ENCODE measurements around the gene PSMA5.
A peak's percentile ranks its signal among the peaks of the same experiment; 100 is the strongest.

The PSMA5 gene

DNA sequence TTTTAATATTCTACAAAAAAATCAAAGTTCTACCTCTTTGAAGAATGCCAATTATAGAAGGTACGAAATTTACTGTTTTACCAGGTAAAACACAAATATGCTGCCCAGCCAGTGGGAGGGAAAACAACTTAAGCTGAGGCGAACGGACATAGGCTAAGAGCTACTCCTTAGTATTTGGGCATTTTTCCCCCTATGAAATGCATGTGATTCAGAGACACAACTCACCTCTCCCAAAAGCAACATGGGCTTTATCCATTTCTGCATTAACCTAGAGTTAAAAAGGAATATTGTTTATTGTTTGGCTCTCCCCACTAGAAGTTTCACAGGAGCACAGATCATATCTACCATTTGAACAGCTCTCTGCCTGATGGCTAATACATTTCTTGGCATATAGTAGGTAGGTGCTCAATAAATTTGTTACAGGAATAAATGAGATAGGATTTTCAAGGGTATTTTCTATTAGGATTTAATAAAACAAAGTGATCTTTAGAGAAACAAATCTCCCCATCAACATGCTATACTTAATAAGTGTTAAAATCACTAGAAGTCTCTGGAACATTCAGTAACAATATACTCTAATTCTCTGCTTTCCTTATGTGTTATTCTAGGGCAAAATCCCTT lies 26.1 kb downstream of the PSMA5 start:
- no peak overlapping the region for H2BK120ac ChIP-seq (ENCODE audit: low read depth, low read length)
- peaks cover 4% of the 10 kb centered on the region for H3K79me1 ChIP-seq (replicated peaks; ENCODE audit: low read length, poor library complexity, severe bottlenecking)
- H3K4me3 ChIP-seq (ENCODE audit: insufficient read depth in 1 of 2, low read depth in 1 of 2, low read length in 2 of 2): no peak overlapping the region
- H2BK5ac ChIP-seq (ENCODE audit: low read depth, low read length, poor library complexity, severe bottlenecking): no peak overlapping the region
- H3K9me3 ChIP-seq (ENCODE audit: control insufficient read depth, low read length): no peaks in the 10 kb centered on the region
- no peak overlapping the region for H2BK12ac ChIP-seq (ENCODE audit: low read length in 2 of 2)
- WGBS: 93% methylated on average over 3 of the region's 3 CpGs
- no peak overlapping the region for H3K4me2 ChIP-seq (ENCODE audit: low read length, poor library complexity, severe bottlenecking)
- H3K27me3 ChIP-seq (ENCODE audit: control insufficient read depth in 1 of 2, insufficient read depth in 1 of 2, low read length in 2 of 2): no peaks in the 10 kb centered on the region
- no peak overlapping the region for H3K9ac ChIP-seq (ENCODE audit: low read length)
- no peak overlapping the region for H4K8ac ChIP-seq (ENCODE audit: low read length)
- no peak overlapping the region for H2AFZ ChIP-seq (ENCODE audit: low read depth, low read length)
- no peak overlapping the region for H3K18ac ChIP-seq (ENCODE audit: low read depth in 1 of 2, low read length in 2 of 2)
- H2AK5ac ChIP-seq (ENCODE audit: low read length, severe bottlenecking): no peak overlapping the region
- no peak overlapping the region for H4K91ac ChIP-seq (ENCODE audit: low read length)
- no peak for DNase-seq
- no peak overlapping the region for H3K23ac ChIP-seq (ENCODE audit: low read length in 2 of 2)
- peaks cover 7% of the 10 kb centered on the region for H3K4me1 ChIP-seq (ENCODE audit: control insufficient read depth, insufficient read depth, low read depth, low read length)
- H3K36me3 ChIP-seq (ENCODE audit: control insufficient read depth in 1 of 2, insufficient read depth in 2 of 2, low read depth in 1 of 2, low read length in 2 of 2): peaks cover 11 to 52% of the 10 kb centered on the region in 2 experiments
- H3K27ac ChIP-seq (ENCODE audit: low read length, poor library complexity, severe bottlenecking): no peak overlapping the region
- no peak overlapping the region for H3K4ac ChIP-seq (ENCODE audit: low read depth in 1 of 2, low read length in 2 of 2)
- no peak overlapping the region for H2BK15ac ChIP-seq (ENCODE audit: low read depth, poor library complexity, severe bottlenecking)
- no peak overlapping the region for H3K14ac ChIP-seq (ENCODE audit: low read length in 2 of 2)

- Histone ChIP-seq H3K9me3 (ENCODE audit: control insufficient read depth, low read length) (no peaks in the 10 kb centered on the region), H3K4me3 (ENCODE audit: insufficient read depth in 1 of 2, low read depth in 1 of 2, low read length in 2 of 2) (no peak overlapping the region), H3K14ac (ENCODE audit: low read length in 2 of 2) (no peak overlapping the region), H3K4ac (ENCODE audit: low read depth in 1 of 2, low read length in 2 of 2) (no peak overlapping the region), H3K4me1 (ENCODE audit: control insufficient read depth, insufficient read depth, low read depth, low read length) (peaks cover 7% of the 10 kb centered on the region), H2BK12ac (ENCODE audit: low read length in 2 of 2) (no peak overlapping the region), H3K23ac (ENCODE audit: low read length in 2 of 2) (no peak overlapping the region), H2AFZ (ENCODE audit: low read depth, low read length) (no peak overlapping the region), H3K4me2 (ENCODE audit: low read length, poor library complexity, severe bottlenecking) (no peak overlapping the region), H3K36me3 (ENCODE audit: control insufficient read depth in 1 of 2, insufficient read depth in 2 of 2, low read depth in 1 of 2, low read length in 2 of 2) (peaks cover 11 to 44% of the 10 kb centered on the region in 2 experiments), H4K91ac (ENCODE audit: low read length) (no peak overlapping the region), H2AK5ac (ENCODE audit: low read length, severe bottlenecking) (no peak overlapping the region), H3K27ac (ENCODE audit: low read length, poor library complexity, severe bottlenecking) (no peak overlapping the region), H2BK15ac (ENCODE audit: low read depth, poor library complexity, severe bottlenecking) (no peak overlapping the region), H2BK120ac (ENCODE audit: low read depth, low read length) (no peak overlapping the region), H3K79me1 (replicated peaks; ENCODE audit: low read length, poor library complexity, severe bottlenecking) (peaks cover 2% of the 10 kb centered on the region), H3K9ac (ENCODE audit: low read length) (no peak overlapping the region), H4K8ac (ENCODE audit: low read length) (no peak overlapping the region), H3K27me3 (ENCODE audit: control insufficient read depth in 1 of 2, insufficient read depth in 1 of 2, low read length in 2 of 2) (no peaks in the 10 kb centered on the region), H3K18ac (ENCODE audit: low read depth in 1 of 2, low read length in 2 of 2) (no peak overlapping the region), H2BK5ac (ENCODE audit: low read depth, low read length, poor library complexity, severe bottlenecking) (no peak overlapping the region)
- peak; percentile 68 for DNase-seq
- WGBS: 92% methylated on average over 1 of the region's 2 CpGs
These were observed 26.8 kb downstream of the PSMA5 start for GRCh38 chr1:109399326-109399957.

DNA sequence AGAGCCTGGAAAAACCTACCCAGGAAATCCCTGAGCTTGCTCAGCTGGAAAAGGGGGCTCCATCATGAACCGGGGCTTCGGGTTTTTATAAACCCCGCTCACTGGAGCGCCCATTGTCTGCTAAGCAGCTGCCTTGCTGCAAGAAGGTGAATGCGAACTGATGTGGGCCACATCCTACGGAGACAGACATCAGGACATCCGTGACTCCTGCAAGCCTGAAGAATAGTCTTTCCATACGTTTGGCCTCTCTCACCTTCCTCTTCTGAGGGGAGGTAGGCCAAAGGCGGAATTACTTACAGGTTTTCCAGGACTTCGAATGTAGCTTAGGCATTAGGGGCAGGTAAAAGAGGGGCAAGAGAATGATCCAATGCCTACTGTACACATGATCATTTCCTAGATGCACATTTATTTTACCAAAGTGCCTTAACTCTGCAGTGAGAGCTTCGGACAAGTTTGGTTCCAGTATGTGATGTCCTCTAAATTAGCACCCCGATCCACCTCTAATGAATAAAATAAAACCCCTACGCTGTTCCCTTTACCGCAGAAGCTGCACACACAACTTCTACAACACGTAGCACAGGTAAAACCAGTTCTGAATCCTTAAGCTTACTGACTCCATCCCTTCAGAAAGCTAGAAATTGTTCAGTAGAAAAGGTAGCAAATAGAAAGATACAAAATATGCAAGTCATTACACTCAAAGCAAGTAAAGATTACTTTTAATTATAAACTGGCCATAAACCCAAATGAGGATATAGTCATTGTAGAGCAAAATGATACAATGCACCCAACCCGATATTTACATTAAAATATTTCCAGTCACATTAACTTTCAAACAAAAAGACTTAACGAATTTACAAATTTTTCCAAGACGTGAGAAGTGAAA lies 27.7 kb downstream of the PSMA5 start:
- Histone ChIP-seq H3K4me3 (ENCODE audit: insufficient read depth in 1 of 2, low read depth in 1 of 2, low read length in 2 of 2) (peak overlapping the region; percentile 79 to 96), H3K9me3 (ENCODE audit: control insufficient read depth, low read length) (no peaks in the 10 kb centered on the region), H2BK15ac (ENCODE audit: low read depth, poor library complexity, severe bottlenecking) (peak overlapping the region; percentile 57), H2AK5ac (ENCODE audit: low read length, severe bottlenecking) (no peak overlapping the region), H3K36me3 (ENCODE audit: control insufficient read depth in 1 of 2, insufficient read depth in 2 of 2, low read depth in 1 of 2, low read length in 2 of 2) (peaks cover 8 to 36% of the 10 kb centered on the region in 2 experiments), H4K91ac (ENCODE audit: low read length) (no peak overlapping the region), H3K4ac (ENCODE audit: low read depth in 1 of 2, low read length in 2 of 2) (no peak overlapping the region), H3K9ac (ENCODE audit: low read length) (peak overlapping the region; percentile 71), H2AFZ (ENCODE audit: low read depth, low read length) (peak overlapping the region; percentile 81), H3K18ac (ENCODE audit: low read depth in 1 of 2, low read length in 2 of 2) (peak overlapping the region in 1 of 2 experiments; percentile 64), H3K4me2 (ENCODE audit: low read length, poor library complexity, severe bottlenecking) (peak overlapping the region; percentile 95), H3K4me1 (ENCODE audit: control insufficient read depth, insufficient read depth, low read depth, low read length) (peaks cover 7% of the 10 kb centered on the region), H3K79me1 (replicated peaks; ENCODE audit: low read length, poor library complexity, severe bottlenecking) (peaks cover 2% of the 10 kb centered on the region), H3K27ac (ENCODE audit: low read length, poor library complexity, severe bottlenecking) (peak overlapping the region; percentile 13), H3K27me3 (ENCODE audit: control insufficient read depth in 1 of 2, insufficient read depth in 1 of 2, low read length in 2 of 2) (no peaks in the 10 kb centered on the region), H2BK5ac (ENCODE audit: low read depth, low read length, poor library complexity, severe bottlenecking) (no peak overlapping the region), H3K14ac (ENCODE audit: low read length in 2 of 2) (no peak overlapping the region), H2BK120ac (ENCODE audit: low read depth, low read length) (no peak overlapping the region), H3K23ac (ENCODE audit: low read length in 2 of 2) (no peak overlapping the region), H4K8ac (ENCODE audit: low read length) (peak overlapping the region; percentile 69), H2BK12ac (ENCODE audit: low read length in 2 of 2) (no peak overlapping the region)
- 37% methylated on average over 13 of the region's 18 CpGs for WGBS
- DNase-seq: no peak

Measured in mesenchymal stem cell (in vitro differentiated cells and primary cell).